GM19023 (cell line): ENCODE results near the gene PSMA7.
"Not testable (repeated sequence)": the region's sequence is repeated elsewhere in the genome, so short reads cannot be mapped to it uniquely, and the experiment has no call there.

Experiments used
- ATAC-seq: cut with Tn5 transposase; IDR thresholded peaks from one replicate; pipeline ENCODE4 v1.9.1; 2021; ENCODE audit warnings: mild to moderate bottlenecking, moderate library complexity; ENCODE audit not compliant: unreplicated experiment

PSMA7 gene

GRCh38 chr20:62156254-62156556 lies 13.0 kb upstream of the PSMA7 start:
- ATAC-seq: no peak

GRCh38 chr20:62155428-62156253 lies 12.4 kb upstream of the PSMA7 start:
- ATAC-seq: no peak

GRCh38 chr20:62151835-62152364 lies 8.7 kb upstream of the PSMA7 start:
- no peak for ATAC-seq

- no peak for ATAC-seq
Observed at GRCh38 chr20:62151225-62151624, 8.0 kb upstream of the PSMA7 start.

- no peak for ATAC-seq
Observed at GRCh38 chr20:62150310-62150575, 7.0 kb upstream of the PSMA7 start.

- no peak for ATAC-seq
Observed at GRCh38 chr20:62149532-62150309, 6.5 kb upstream of the PSMA7 start.

GRCh38 chr20:62148908-62149314 lies 5.7 kb upstream of the PSMA7 start:
- no peak for ATAC-seq

- not testable (repeated sequence) for ATAC-seq
Observed at GRCh38 chr20:62148383-62148782, 5.2 kb upstream of the PSMA7 start.

GRCh38 chr20:62147528-62147927 lies 4.3 kb upstream of the PSMA7 start:
- no peak for ATAC-seq

GRCh38 chr20:62147125-62147524 lies 3.9 kb upstream of the PSMA7 start:
- no peak for ATAC-seq

- ATAC-seq: no peak
Observed at GRCh38 chr20:62146019-62146755, 3.0 kb upstream of the PSMA7 start.

- no peak for ATAC-seq
Observed at GRCh38 chr20:62145688-62146018, 2.5 kb upstream of the PSMA7 start.

GRCh38 chr20:62143957-62144825 lies 997 bp upstream of the PSMA7 start:
- peak; percentile 9 for ATAC-seq

GRCh38 chr20:62142252-62143080 lies 728 bp downstream of the PSMA7 start:
- peak; percentile 25 for ATAC-seq

- ATAC-seq: no peak
Observed at GRCh38 chr20:62141397-62142251, 1.6 kb downstream of the PSMA7 start.

GRCh38 chr20:62141043-62141396 lies 2.2 kb downstream of the PSMA7 start:
- ATAC-seq: no peak

GRCh38 chr20:62139636-62140035 lies 3.6 kb downstream of the PSMA7 start:
- no peak for ATAC-seq

- no peak for ATAC-seq
Observed at GRCh38 chr20:62138912-62139311, 4.3 kb downstream of the PSMA7 start.

- no peak for ATAC-seq
Observed at GRCh38 chr20:62138204-62138543, 5.0 kb downstream of the PSMA7 start.
